ENCODE results near the gene MRO. TPM values are rescaled to one million over a fixed set of nuclear protein-coding genes. Genes with fewer than 3 reads are reported as not detected.
"Not testable (repeated sequence)": the region's sequence is repeated elsewhere in the genome, so short reads cannot be mapped to it uniquely, and the experiment has no call there.

The MRO gene
- total and polyA plus RNA-seq, 5 donors, result 5.2 to 8.7 (median 7.2) TPM

DNA sequence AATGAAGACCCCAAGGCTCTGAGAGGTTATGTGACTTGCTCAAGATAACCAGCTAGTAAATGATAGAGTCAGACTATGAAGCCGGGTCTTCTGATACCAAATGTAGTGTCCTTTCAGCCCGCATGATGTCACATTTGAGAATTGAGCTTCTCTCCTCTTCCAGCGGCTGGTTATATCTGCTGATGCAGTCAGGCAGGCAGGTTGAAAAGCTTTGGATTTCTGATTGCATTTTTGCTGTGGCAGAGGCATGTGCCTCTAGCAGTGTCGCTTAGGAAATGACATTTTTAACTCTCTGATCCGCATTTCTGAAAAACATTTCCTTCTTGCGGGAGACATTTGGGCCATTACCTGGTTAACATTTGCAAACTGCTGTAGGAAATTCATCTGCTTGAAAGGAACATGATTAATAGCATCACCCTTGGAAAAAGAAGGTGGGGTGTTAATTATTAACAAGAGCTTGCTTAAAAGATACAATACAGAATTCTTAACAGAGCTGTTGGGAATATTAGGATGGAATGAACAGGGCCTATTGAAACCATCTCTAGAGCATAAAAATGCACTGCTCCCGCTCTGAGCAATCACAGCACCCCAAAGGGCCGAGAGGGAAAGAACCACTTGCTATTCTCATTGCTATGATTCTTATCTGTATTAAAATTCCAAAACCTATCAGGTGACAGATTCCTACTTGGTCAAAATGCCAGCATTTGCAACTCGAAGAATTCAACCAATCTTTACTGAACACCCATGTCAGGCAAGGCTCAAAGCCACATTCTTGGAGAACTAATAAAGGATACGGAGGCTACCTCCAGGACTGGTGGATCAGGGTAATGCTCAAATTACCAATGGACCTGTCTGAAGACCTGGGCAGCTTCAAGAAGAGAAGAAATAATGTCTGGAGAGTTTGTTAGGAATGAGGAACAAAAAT is 25.9 kb downstream of the MRO start:
- ATAC-seq (no peak), DNase-seq (no peak)
- intact Hi-C loops (cut with DNase I), result no loop called here
- H3K9me3 ChIP-seq (ENCODE audit: control insufficient read depth, low read length), result no peaks in the 10 kb centered on the region
- no peaks in the 10 kb centered on the region for H3K27me3 ChIP-seq (ENCODE audit: control insufficient read depth, insufficient read depth)
- no peak overlapping the region for H3K27ac ChIP-seq (ENCODE audit: low read length)
- no peaks in the 10 kb centered on the region for H3K4me1 ChIP-seq (ENCODE audit: control insufficient read depth, insufficient read depth, low read length)
- WGBS, result 80% methylated on average over 10 of the region's 10 CpGs
- H3K4me3 ChIP-seq (ENCODE audit: low read length), result no peak overlapping the region

DNA sequence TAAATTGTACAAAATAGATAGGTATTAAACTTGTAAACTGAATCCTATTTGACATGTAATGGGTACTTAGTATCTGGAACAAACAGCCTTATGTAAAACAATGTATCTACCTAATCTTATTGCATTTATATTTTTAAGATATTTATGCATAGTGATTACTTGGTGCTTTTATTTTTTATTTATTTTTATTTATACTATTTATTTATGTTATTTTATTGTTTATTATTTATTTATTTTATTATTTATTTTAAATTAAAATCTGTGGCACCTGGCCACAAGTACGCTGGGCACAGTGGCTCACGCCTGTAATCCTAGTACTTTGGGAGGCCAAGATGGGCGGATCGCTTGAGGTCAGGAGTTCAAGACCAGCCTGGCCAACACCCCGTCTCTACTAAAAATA is 26.9 kb downstream of the MRO start:
- Histone ChIP-seq H3K4me1 (ENCODE audit: control insufficient read depth, insufficient read depth, low read length) (no peaks in the 10 kb centered on the region), H3K27ac (ENCODE audit: low read length) (no peak overlapping the region), H3K27me3 (ENCODE audit: control insufficient read depth, insufficient read depth) (no peaks in the 10 kb centered on the region), H3K4me3 (ENCODE audit: low read length) (no peak overlapping the region), H3K9me3 (ENCODE audit: control insufficient read depth, low read length) (no peaks in the 10 kb centered on the region)
- DNase-seq, result no peak
- no peak for ATAC-seq
- WGBS, result 92% methylated on average over 5 of the region's 5 CpGs
- intact Hi-C loops (cut with DNase I), result no loop called here

DNA sequence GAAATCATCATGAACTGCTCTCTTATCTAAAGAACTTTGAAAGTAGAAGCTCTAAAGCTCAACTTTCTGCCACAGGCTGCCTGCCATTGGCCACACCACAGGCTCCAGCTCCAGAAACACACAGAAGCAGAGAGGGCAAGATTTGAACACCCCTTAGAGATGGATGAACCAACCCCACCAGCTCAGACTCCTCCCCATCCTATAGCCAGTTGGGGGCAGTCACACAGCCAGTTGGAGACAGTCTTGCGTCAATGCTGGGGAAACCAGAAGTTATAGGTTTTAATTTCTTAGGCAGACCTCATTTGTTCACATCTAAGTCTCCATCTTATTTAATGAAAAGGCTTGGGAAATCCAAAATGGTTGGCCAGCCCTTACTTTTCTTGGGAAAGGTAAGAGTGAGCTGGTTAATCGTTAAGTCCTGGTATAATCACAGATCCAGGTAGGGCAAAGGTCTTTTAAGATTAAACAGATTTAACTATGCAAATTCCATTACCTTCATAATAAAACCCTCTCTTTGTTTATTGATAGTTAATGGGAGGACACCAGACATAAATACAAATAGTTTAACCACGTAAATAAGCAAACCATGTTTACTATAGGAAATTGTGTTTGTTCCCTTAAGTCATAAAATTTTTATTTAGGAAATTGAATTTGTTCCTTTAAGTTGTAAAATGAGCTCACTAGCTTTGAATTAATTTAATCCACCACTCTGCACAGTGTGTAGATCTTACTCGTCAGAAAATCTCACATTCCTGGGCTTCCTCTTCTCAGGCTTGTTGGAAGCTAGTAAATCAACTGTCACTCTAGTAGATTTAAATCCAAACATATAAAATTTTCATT is 28.0 kb downstream of the MRO start:
- 77% methylated on average over 4 of the region's 4 CpGs for WGBS

DNA sequence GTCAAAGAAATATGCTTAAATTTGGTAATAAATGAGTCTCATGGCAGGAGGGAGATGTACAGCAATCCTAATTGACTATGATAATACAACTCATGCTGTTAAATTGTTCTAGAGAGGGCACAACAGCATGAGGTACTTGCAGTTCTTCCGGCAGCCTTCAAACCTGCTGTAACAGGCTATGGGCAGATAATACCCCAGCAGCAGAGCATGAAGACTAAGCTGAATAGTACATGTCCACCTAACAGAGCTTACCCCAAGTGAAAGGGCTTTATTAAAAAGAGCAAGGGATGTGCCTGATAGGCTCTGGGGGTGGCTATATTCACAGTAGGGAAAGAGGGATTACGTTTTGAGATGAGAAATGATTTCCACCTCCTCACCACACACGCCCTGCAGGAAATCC is 28.9 kb downstream of the MRO start:
- H3K27me3 ChIP-seq (ENCODE audit: control insufficient read depth, insufficient read depth), result no peaks in the 10 kb centered on the region
- H3K4me3 ChIP-seq (ENCODE audit: low read length), result no peak overlapping the region
- no peak overlapping the region for H3K27ac ChIP-seq (ENCODE audit: low read length)
- WGBS, result 52% methylated on average over 3 of the region's 3 CpGs
- intact Hi-C loops (cut with DNase I), result no loop called here
- no peaks in the 10 kb centered on the region for H3K4me1 ChIP-seq (ENCODE audit: control insufficient read depth, insufficient read depth, low read length)
- ATAC-seq, result no peak
- no peak for DNase-seq
- no peaks in the 10 kb centered on the region for H3K9me3 ChIP-seq (ENCODE audit: control insufficient read depth, low read length)

More for the DNA sequence above, 28.0 kb downstream of the MRO start:
- H3K4me1 ChIP-seq (ENCODE audit: control insufficient read depth, insufficient read depth, low read length), result no peaks in the 10 kb centered on the region
- H3K9me3 ChIP-seq (ENCODE audit: control insufficient read depth, low read length), result no peaks in the 10 kb centered on the region
- no peak overlapping the region for H3K4me3 ChIP-seq (ENCODE audit: low read length)
- intact Hi-C loops (cut with DNase I), result no loop called here
- no peak for ATAC-seq
- no peaks in the 10 kb centered on the region for H3K27me3 ChIP-seq (ENCODE audit: control insufficient read depth, insufficient read depth)
- H3K27ac ChIP-seq (ENCODE audit: low read length), result no peak overlapping the region
- DNase-seq, result no peak

DNA sequence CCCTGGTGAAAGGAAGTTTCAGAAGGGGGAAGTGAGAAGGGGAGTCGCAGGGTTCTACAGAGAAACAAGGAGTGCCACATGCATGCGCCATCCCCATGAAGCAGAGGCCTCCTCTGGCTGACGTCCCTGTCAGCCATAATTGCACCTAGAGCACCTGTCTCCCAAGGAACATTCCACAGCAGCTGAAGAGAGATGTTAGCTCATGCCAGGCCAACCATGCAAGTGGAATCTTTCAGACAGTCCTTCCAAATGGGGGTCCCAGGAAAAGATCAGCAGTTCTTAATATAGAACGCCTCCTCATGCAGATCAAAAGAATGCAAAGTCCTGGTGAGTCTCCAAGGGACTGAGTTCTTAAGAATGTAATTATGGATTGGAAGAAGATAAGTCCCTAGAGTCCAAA is 29.6 kb downstream of the MRO start:
- H3K9me3 ChIP-seq (ENCODE audit: control insufficient read depth, low read length), result no peaks in the 10 kb centered on the region
- DNase-seq (no peak), ATAC-seq (no peak)
- WGBS, result 79% methylated on average over 4 of the region's 4 CpGs
- H3K27ac ChIP-seq (ENCODE audit: low read length), result no peak overlapping the region
- intact Hi-C loops (cut with DNase I), result no loop called here
- no peak overlapping the region for H3K4me3 ChIP-seq (ENCODE audit: low read length)
- H3K4me1 ChIP-seq (ENCODE audit: control insufficient read depth, insufficient read depth, low read length), result no peaks in the 10 kb centered on the region
- H3K27me3 ChIP-seq (ENCODE audit: control insufficient read depth, insufficient read depth), result no peaks in the 10 kb centered on the region

DNA sequence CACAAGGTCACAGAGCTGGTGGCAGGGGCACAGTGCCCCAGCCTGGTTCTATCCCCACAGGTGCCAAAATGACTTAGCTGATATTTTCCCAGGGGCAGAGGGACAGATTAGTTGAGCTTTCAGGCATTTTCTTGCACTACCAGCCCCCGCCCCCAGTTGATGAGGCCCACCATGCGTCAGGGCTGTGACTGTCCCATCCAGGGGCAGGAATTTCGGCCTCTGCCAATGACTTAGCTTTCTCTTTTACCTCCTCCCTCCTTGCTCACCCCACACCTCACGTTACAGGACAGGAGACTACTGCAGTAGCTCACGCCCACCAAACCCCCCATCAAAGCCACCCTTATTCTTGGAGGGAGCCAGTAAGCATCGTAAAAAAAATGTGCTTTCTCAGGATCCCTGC is 31.5 kb downstream of the MRO start:
- Histone ChIP-seq H3K27ac (ENCODE audit: low read length) (no peak overlapping the region), H3K4me1 (ENCODE audit: control insufficient read depth, insufficient read depth, low read length) (peaks cover 3% of the 10 kb centered on the region), H3K4me3 (ENCODE audit: low read length) (no peak overlapping the region), H3K9me3 (ENCODE audit: control insufficient read depth, low read length) (no peaks in the 10 kb centered on the region), H3K27me3 (ENCODE audit: control insufficient read depth, insufficient read depth) (no peaks in the 10 kb centered on the region)
- WGBS, result 52% methylated on average over 6 of the region's 6 CpGs
- DNase-seq, result no peak
- no peak for ATAC-seq
- intact Hi-C loops (cut with DNase I), result loop anchor here in 3 of 4 donors (5.0 to 10.0 kb wide), 2 partner anchors 123 to 281 kb away; no protein-coding TSS in a partner anchor

DNA sequence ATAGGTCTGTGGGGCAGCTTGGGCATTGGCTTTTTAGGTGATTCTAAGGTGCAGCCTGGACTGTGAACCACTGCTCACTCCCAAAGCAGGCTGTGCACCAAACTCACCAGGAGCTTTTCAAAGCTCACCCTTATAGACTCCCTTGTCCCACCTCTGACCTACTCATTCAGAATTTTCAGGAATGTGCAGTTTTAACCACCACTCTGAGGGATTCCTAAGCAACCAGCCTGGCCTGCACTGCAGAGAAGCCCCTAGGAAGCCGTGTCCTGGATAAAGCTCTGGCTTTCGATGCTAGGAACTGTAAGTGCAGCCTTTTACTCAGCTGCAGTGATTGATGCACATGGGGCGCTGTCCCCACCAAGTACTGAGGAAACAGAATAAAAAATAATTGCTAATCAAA is 33.0 kb downstream of the MRO start:
- Histone ChIP-seq H3K9me3 (ENCODE audit: control insufficient read depth, low read length) (no peaks in the 10 kb centered on the region), H3K27me3 (ENCODE audit: control insufficient read depth, insufficient read depth) (no peaks in the 10 kb centered on the region), H3K27ac (ENCODE audit: low read length) (no peak overlapping the region), H3K4me3 (ENCODE audit: low read length) (no peak overlapping the region), H3K4me1 (ENCODE audit: control insufficient read depth, insufficient read depth, low read length) (peaks cover 3% of the 10 kb centered on the region)
- 77% methylated on average over 3 of the region's 3 CpGs for WGBS
- ATAC-seq, result no peak
- intact Hi-C loops (cut with DNase I), result loop anchor here in 3 of 4 donors (5.0 to 10.0 kb wide), 2 partner anchors 122 to 280 kb away; no protein-coding TSS in a partner anchor
- no peak for DNase-seq

DNA sequence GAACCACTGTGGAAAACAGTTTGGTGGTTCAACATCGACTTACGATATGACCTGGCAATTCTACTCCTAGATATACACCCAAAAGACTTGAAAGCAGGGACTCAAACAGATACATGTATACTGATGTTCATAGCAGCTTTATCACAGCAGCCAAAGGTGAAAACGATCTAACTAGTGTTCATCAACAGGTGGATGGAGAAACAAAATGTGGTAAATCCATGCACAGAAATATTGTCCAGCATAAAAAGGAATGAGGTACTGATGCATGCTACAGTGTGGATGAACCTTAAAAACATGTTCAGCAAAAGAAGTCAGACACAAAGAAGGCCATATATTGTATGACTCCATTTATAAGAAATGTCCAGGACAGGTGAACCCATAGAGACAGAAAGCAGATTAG is 36.3 kb downstream of the MRO start:
- H3K27me3 ChIP-seq (ENCODE audit: control insufficient read depth, insufficient read depth), result no peaks in the 10 kb centered on the region
- H3K27ac ChIP-seq (ENCODE audit: low read length), result no peak overlapping the region
- H3K4me3 ChIP-seq (ENCODE audit: low read length), result no peak overlapping the region
- ATAC-seq, result no peak
- no peaks in the 10 kb centered on the region for H3K9me3 ChIP-seq (ENCODE audit: control insufficient read depth, low read length)
- WGBS, result 58% methylated on average over 3 of the region's 3 CpGs
- no peak for DNase-seq
- intact Hi-C loops (cut with DNase I), result loop anchor here in 3 of 4 donors (5.0 to 10.0 kb wide), 3 partner anchors 119 to 276 kb away; no protein-coding TSS in a partner anchor
- peaks cover 3% of the 10 kb centered on the region for H3K4me1 ChIP-seq (ENCODE audit: control insufficient read depth, insufficient read depth, low read length)

DNA sequence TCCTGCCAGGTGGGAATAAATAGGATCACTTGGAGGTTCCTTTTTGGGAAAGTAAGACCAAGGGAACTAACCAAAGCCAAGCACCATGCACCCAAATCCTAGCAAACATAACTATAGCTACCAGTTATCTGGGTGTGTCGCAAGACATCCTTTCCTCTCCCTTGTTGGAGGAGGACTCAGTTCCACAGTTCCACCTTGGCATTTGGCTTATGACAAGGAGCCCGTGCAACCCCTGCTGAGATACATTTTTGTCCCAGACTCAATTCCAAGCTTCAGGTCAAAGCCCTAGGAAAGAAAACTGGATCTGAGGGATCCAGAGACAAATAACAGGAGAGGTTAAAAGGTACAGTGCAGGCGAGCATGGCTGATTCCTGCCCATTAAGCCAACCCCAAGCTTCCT is 40.8 kb downstream of the MRO start:
- H3K4me3 ChIP-seq (ENCODE audit: low read length); ATAC-seq; H3K27me3 ChIP-seq (ENCODE audit: control insufficient read depth, insufficient read depth); DNase-seq; H3K27ac ChIP-seq (ENCODE audit: low read length); H3K9me3 ChIP-seq (ENCODE audit: control insufficient read depth, low read length); intact Hi-C loops (cut with DNase I); H3K4me1 ChIP-seq (ENCODE audit: control insufficient read depth, insufficient read depth, low read length): not testable (repeated sequence)
- WGBS, result 78% methylated on average over 3 of the region's 3 CpGs

DNA sequence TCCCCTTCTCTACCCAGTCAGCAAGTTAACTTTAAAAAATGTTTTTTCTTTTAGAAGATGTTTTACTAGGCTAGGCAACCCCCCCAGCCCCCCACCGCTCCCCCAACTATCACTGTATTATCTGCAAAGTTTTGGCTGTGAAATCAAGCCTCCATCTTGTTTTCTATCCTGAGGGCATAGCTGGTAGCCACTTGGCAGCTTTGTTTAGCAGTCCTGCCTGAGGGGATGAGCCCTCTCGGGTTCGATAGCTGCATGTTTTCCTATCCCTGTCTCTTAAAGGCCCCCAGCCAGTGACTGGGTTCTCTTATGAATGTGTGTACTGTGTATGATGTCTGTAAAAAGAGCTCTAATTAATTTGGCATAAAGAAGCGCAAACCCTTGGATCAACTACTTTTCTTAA is 43.4 kb downstream of the MRO start:
- DNase-seq (no peak), ATAC-seq (no peak)
- Histone ChIP-seq H3K27me3 (ENCODE audit: control insufficient read depth, insufficient read depth) (no peaks in the 10 kb centered on the region), H3K9me3 (ENCODE audit: control insufficient read depth, low read length) (no peaks in the 10 kb centered on the region), H3K4me1 (ENCODE audit: control insufficient read depth, insufficient read depth, low read length) (no peaks in the 10 kb centered on the region), H3K4me3 (ENCODE audit: low read length) (no peak overlapping the region), H3K27ac (ENCODE audit: low read length) (no peak overlapping the region)
- 74% methylated on average over 4 of the region's 4 CpGs for WGBS
- intact Hi-C loops (cut with DNase I), result no loop called here

DNA sequence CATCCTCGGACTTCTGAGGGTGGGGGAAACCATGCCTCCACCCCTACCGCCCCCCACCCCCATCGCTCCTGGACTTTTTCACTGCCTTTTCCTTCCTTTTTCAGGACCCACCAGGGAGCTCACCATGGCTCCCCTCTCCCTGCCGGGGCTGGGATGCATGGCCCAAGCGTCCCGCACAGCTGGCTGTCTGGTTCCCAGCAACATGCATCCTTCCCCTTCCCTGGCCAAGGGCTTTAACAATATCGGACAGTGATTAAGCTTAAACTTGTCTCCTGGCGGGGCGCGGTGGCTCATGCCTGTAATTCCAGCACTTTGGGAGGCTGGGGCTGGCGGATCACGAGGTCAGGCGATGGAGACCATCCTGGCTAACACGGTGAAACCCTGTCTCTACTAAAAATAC is 44.1 kb downstream of the MRO start:
- no peaks in the 10 kb centered on the region for H3K27me3 ChIP-seq (ENCODE audit: control insufficient read depth, insufficient read depth)
- no peaks in the 10 kb centered on the region for H3K9me3 ChIP-seq (ENCODE audit: control insufficient read depth, low read length)
- H3K4me1 ChIP-seq (ENCODE audit: control insufficient read depth, insufficient read depth, low read length), result no peaks in the 10 kb centered on the region
- ATAC-seq (no peak), DNase-seq (no peak)
- no peak overlapping the region for H3K4me3 ChIP-seq (ENCODE audit: low read length)
- WGBS, result 90% methylated on average over 14 of the region's 14 CpGs
- no peak overlapping the region for H3K27ac ChIP-seq (ENCODE audit: low read length)
- intact Hi-C loops (cut with DNase I), result no loop called here
